ENCODE data around the gene FERMT3.
A peak's percentile ranks its signal among the peaks of the same experiment; 100 is the strongest.

The FERMT3 gene

GRCh38 chr11:64222651-64223000, 16.1 kb downstream of the FERMT3 start:
- no peak for DNase-seq

GRCh38 chr11:64223001-64223651, 16.6 kb downstream of the FERMT3 start:
- no peak for DNase-seq

GRCh38 chr11:64224151-64224890, 17.8 kb downstream of the FERMT3 start:
- DNase-seq, result no peak

- DNase-seq, result no peak
These were observed 18.5 kb downstream of the FERMT3 start for GRCh38 chr11:64224891-64225607.

DNA sequence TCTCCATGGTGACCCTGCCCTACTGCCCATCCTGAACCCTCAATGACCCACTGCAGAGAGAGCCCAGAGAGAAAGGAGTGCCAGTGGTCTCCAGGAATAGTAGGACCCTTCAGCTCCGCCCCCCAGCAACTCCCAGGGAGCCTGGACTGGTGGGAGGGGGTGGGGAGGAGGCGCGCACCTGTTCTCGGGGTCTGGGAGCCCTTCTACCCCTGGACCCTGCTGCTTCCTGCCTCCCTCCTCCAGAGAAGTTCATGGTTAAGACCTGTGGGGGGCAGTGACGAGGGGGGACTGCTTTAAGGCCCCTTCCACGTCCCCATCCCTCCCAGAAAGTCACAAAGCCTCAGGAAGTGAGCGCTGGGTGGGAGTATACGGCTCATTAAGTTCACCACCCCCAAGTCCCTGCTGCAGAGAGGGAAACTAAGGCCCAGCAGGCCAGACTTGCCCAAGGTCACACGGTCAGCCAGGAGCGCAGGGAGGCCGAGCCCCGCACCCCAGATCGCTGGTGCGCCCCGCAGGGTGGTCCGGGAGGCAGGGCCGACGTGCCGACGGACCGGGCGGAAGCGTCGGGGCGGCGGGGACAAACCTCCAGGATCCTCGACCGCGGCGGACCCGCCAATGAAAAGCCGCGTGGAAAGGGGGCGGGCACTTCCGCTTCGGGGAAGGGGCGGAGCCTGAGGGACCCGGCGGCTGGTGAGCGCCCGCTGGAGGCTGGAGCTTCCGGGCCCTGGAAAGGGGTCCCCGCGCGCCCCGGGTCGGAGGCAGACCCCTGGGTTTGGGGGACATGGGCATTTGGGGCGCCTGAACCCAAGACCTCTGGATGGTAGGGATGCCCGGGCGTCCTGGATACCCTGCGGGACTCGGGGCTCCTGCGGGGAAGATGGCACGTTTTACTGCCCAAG, 19.3 kb downstream of the FERMT3 start, which contains the start of the genes NUDT22 and TRPT1:
Gene NUDT22, plus strand, starts transcription at position 667 of the 899 bp plus-strand sequence. CDS start 379 bp downstream, outside the sequence.
Gene TRPT1, minus strand, starts transcription at position 579 of the 899 bp plus-strand sequence. Its CDS starts 326 bp downstream, at position 253.
- DNase-seq, result peak; percentile 84

GRCh38 chr11:64226507-64227051, 20.1 kb downstream of the FERMT3 start:
- DNase-seq, result no peak

GRCh38 chr11:64227405-64227956, 21.0 kb downstream of the FERMT3 start:
- no peak for DNase-seq

- no peak for DNase-seq
These were observed 22.7 kb downstream of the FERMT3 start for GRCh38 chr11:64229090-64229743.

DNA sequence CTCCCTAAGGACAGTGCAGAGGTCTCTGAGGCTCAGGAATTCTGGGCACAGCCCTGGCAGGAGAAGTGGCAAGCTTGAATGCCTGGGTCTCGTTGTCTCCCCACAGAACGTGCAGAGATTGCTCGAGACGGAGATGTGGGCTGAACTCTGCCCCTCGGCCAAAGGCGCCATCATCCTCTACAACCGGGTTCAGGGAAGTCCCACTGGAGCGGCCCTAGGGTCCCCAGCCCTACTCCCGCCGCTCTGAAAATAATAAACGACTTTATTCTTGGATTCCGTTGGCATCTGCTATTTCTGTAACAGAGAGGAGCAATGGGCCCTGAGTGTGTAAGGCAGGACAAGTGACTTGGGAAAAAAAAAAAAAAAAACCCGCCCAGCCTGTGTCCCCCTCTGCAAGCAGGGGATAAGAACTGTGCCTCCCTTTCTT, 23.2 kb downstream of the FERMT3 start:
- DNase-seq, result no peak

DNA sequence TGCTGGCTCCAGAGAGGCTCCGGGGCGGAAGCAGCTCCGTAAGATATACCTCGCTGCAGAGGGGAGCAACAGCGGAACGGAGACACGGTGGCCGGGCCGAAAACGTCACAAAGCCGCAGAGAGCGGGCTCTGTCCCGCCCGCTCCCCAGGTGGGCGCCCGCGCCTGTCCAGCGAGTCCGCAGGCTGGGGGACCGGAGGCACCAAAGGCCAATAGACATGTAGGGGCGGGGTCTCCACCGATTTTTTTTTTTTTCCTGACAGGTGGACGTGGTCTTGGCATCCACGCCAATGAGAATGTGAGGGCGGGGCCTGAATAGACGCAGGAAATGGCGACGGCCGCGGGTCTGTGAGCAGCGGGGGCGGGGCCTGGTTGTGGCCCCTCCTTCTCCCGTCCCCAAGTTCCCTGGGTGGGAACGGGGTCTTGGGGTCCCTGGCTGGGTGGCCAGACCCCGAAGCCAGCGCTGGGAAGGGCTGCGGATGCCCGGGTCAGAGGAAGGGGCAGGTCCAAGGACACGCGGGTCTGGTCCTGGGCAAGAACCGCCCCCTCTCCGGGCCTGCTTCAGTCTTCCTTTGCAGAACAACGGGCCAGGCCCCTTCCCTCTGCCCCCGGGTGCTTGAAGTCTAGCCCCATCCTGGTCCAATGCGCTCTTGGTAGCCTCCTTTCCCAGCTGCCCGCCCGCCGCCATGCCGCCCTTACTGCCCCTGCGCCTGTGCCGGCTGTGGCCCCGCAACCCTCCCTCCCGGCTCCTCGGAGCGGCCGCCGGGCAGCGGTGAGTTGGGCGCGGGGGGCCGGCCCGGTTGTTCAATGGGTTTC, 23.9 kb downstream of the FERMT3 start, which contains the start of gene DNAJC4:
Gene DNAJC4, plus strand, starts transcription at position 378 of the 814 bp plus-strand sequence. Its CDS starts 307 bp downstream, at position 685.
- DNase-seq, result peak; percentile 87

DNA sequence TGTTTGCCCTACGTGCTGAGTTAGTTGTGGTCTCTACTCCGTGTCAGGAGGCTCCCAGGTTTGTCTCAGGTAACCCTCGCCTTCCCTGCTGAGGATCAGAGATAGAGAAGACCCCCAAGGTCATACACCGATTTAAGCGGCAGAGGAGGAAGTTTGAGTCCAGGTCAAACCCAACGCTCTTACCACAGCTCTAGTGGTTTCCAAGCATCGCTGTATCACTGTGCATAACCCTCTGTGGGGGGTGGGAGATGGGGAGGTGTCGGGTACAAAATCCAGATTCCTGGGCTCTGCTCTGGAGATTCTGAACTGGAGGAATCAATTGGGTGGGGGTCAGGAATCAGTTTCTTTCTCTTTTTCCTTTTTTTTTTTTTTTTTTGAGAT, 24.5 kb downstream of the FERMT3 start:
- peak; percentile 22 for DNase-seq

GRCh38 chr11:64231546-64231945, 25.0 kb downstream of the FERMT3 start:
- no peak for DNase-seq

DNA sequence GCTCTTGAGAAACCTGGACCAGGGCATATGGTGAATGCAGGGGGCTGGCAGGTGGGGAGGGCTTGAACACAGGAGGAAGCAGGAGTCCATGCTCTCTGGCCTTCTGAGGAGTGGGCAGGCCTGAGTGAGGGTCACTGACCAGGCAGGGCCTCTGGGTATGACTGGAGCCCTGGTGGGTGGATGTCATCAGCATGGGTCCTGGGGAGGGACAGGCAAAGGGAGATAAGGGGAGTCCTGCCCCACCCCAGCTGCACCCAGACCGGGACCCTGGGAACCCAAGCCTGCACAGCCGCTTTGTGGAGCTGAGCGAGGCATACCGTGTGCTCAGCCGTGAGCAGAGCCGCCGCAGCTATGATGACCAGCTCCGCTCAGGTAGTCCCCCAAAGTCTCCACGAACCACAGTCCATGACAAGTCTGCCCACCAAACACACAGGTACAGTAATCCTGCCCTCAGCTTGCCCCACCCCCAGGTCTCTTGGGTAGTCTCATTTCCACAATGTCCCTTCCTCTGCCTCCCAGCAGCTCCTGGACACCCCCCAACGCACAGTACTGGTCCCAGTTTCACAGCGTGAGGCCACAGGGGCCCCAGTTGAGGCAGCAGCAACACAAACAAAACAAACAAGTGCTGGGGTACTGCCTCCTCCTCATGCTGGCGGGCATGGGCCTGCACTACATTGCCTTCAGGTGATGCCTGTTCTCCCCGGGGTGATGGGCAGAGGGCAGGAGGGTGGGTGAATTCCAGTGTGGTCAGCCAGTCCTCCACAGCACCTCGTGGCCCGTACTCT, 25.9 kb downstream of the FERMT3 start:
- DNase-seq, result no peak

DNA sequence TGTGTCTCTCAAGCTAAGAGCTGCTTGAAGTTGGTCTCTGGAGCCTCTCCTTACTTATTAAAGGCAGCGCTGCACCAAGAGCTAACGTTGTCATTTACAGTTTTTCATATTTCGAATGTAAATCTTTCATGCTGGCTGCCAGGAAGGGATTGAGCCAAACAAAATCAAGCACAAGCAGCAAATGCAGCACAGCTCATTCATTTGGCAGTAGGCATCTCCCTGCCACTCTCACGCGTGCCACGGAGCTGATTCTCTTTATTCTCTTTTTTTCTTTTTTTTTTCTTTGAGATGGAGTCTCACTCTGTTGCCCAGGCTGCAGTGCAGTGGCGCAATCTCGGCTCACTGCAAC, 26.4 kb downstream of the FERMT3 start:
- DNase-seq, result no peak

DNA sequence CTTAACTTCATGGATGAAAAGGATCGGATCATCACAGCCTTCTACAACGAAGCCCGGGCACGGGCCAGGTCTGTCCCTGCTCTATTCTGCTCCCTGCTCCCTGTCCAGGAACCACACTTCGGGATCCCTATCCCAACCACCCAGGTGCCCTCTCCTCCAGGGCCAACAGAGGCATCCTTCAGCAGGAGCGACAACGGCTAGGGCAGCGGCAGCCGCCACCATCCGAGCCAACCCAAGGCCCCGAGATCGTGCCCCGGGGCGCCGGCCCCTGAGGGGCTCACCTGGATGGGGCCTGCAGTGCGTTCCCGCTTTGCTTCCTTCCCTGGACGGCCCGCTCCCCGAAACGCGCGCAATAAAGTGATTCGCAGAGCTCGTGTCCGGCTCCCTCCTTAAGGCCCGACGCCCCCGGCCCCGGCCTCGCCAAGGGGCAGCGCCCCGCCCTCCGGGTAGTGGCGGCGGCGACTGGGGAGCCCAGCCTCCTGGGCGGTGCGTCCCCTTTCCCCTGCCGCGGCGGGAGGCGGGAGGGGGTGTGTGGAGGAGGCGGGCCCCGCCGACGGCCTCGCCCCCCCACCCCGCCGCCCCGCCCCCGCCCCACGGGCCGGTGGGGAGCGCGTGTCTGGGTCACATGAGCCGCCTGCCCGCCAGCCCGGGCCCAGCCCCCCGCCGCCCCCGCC, 27.5 kb downstream of the FERMT3 start, which contains the start of gene VEGFB:
Gene VEGFB, plus strand, starts transcription at position 672 of the 674 bp plus-strand sequence. CDS start 250 bp downstream, outside the sequence.
- DNase-seq, result peak; percentile 34

GRCh38 chr11:64234647-64235379, 28.3 kb downstream of the FERMT3 start:
- DNase-seq, result no peak

- no peak for DNase-seq
These were observed 29.1 kb downstream of the FERMT3 start for GRCh38 chr11:64235437-64236161.

Data from GDM1 (cell line).